A673 (cell line): Measurements from ENCODE around the gene DSCAM.

Source experiments
- CTCF ChIP-seq: fragments of 300-800, 200-600 bp; sonication (generic); conservative IDR thresholded peaks from 2 replicates; pipeline ENCODE4 v1.5.1; 2017; ENCODE audit warnings: low read depth, mild to moderate bottlenecking, antibody characterized with exemption, low read length, moderate library complexity, mixed read lengths
- EZH2 ChIP-seq: fragments of 200-600 bp; sonication (generic); IDR thresholded peaks from 2 replicates; pipeline ENCODE4 v1.6.1; 2017; ENCODE audit warnings: borderline replicate concordance, low read depth, mild to moderate bottlenecking, mixed read lengths, antibody characterized with exemption, low read length; ENCODE audit not compliant: poor library complexity, severe bottlenecking

GRCh38 chr21:40566486-40566885 is 280.5 kb downstream of the DSCAM start:
- TF ChIP-seq CTCF, result no peak
- TF ChIP-seq EZH2, result no peak
